AG09319 (cell line): Measurements from ENCODE around the gene OR52I1.
A peak's percentile ranks its signal among the peaks of the same experiment; 100 is the strongest.

Experiments
- DNase-seq: peaks from one replicate; pipeline ENCODE4 v3.0.0-alpha.2; 2010; ENCODE audit warnings: low read depth; ENCODE audit errors: extremely low read depth
- TF ChIP-seq, protein P1 (sequence below): IDR thresholded peaks from 2 replicates; pipeline ENCODE4 v1.5.1; 2011; ENCODE audit warnings: low read depth, mild to moderate bottlenecking, inconsistent platforms, low read length, moderate library complexity

OR52I1 gene

DNA sequence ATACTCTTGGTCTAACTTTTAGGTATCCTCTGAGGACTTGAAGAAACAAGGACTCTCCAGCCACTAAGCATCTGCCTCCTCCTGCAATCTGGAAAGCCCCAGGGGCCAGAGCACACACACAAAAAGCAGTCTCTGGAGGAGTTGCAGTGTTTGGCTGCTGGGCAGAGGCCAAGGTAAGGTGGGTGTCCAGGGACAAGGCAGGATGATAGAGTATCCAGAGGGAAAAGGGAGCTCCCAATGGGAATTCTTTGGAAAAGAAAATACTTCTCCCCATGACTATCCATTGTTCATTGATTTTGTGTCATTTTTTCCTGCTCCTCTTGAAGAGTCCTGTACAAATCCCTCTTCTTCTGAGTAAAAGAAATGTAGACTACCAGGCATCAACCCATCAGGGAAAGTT, 12.4 kb upstream of the OR52I1 start, which contains the start of gene OR52I2:
OR52I2 (plus strand) TSS at position 301 of the 400 bp plus-strand sequence.
- TF ChIP-seq, protein P1, sequence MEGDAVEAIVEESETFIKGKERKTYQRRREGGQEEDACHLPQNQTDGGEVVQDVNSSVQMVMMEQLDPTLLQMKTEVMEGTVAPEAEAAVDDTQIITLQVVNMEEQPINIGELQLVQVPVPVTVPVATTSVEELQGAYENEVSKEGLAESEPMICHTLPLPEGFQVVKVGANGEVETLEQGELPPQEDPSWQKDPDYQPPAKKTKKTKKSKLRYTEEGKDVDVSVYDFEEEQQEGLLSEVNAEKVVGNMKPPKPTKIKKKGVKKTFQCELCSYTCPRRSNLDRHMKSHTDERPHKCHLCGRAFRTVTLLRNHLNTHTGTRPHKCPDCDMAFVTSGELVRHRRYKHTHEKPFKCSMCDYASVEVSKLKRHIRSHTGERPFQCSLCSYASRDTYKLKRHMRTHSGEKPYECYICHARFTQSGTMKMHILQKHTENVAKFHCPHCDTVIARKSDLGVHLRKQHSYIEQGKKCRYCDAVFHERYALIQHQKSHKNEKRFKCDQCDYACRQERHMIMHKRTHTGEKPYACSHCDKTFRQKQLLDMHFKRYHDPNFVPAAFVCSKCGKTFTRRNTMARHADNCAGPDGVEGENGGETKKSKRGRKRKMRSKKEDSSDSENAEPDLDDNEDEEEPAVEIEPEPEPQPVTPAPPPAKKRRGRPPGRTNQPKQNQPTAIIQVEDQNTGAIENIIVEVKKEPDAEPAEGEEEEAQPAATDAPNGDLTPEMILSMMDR, result no peak
- DNase-seq, result no peak

DNA sequence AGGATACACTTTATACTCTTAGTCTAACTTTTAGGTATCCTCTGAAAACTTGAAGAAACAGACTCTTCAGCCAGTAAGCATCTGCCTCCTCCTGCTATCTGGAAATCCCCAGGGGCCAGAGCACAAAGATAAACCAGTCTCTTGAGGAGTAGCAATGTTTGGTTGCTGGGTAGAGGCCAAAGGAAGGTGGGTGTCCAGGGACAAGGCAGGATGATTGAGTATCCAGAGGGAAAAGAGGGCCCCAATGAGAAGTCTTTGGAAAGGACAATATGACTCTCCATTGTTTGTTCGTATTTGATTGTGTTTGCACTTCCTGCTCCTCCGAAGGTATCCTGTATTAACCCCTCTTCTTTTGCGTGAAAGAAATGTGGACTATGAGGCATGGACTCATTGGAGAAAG, 4.8 kb upstream of the OR52I1 start:
- TF ChIP-seq, protein P1, result no peak
- no peak for DNase-seq

DNA sequence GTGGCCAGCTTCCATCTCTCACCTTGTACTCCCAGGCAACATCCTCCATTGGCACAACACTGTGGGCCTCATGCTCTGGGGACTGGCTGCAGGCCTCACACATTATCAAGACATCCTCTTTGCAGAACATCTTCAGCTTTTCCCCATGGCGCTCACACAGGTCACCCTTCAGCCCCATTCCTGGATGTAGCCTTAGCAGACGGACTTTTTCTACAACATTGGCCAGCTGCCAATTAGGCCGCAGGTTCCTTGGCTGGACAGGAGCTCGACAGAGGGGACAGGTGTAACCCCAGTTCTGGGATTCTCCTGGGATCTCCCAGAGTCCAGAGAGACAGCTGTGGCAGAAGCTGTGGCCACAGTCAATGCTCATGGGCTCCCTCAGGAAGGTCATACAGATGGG, 11.2 kb downstream of the OR52I1 start:
- TF ChIP-seq, protein P1, result no peak
- DNase-seq, result no peak

DNA sequence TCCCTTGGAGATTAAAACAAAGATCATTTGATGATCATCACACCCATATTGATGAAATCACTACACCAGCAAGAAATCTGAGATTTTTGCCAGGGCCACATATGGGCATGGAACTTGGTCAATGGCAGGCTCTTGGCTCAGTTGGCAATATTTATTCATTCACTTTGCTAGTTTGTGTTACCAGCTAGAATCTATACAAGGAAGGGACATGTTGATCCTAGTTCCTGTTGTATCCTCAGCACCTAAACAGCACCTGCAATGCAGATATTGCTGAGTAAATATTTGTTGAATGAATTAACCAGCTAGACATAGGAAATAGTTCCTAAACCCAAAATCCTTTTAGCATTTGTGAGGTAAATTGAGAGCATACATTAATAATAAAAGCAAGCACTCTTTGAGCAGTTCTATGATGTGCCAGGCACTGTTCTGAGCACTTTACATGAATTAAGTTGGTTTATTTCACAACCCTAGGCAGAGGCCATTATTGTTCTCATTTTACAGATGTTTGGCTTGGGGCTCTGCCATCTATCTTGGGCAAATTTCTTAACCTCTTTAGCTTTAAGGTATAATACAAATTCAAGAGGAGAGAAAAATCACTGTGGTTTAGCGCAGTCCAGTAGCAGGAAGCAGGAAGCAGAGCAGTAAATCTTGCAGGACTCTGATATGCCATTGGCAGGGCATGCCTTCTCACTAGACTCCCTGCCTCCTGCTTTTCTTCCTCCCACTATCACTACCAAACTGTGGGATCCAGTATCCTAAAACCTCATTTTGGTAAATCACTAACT, 12.6 kb downstream of the OR52I1 start:
- peak; percentile 11 for DNase-seq
- TF ChIP-seq, protein P1, result no peak

DNA sequence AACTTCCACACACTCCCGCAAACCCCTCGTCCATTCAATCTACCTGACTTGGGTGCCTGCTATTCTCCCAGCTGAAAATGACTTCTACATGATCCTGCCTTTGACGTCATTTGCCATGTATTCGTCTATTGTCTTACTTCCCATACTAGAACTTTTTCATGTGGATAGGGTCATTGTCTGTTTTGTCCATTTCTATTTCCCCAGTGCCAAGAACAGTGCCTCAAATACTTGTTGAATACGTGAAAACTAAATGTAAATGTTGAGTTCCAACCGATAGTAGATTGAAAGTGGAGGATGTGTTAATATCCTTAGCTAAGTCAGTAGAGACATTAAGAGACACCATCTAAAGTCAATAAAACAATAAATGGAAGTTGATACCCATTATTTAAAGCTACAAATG, 13.3 kb downstream of the OR52I1 start:
- DNase-seq, result no peak
- TF ChIP-seq, protein P1, result no peak

DNA sequence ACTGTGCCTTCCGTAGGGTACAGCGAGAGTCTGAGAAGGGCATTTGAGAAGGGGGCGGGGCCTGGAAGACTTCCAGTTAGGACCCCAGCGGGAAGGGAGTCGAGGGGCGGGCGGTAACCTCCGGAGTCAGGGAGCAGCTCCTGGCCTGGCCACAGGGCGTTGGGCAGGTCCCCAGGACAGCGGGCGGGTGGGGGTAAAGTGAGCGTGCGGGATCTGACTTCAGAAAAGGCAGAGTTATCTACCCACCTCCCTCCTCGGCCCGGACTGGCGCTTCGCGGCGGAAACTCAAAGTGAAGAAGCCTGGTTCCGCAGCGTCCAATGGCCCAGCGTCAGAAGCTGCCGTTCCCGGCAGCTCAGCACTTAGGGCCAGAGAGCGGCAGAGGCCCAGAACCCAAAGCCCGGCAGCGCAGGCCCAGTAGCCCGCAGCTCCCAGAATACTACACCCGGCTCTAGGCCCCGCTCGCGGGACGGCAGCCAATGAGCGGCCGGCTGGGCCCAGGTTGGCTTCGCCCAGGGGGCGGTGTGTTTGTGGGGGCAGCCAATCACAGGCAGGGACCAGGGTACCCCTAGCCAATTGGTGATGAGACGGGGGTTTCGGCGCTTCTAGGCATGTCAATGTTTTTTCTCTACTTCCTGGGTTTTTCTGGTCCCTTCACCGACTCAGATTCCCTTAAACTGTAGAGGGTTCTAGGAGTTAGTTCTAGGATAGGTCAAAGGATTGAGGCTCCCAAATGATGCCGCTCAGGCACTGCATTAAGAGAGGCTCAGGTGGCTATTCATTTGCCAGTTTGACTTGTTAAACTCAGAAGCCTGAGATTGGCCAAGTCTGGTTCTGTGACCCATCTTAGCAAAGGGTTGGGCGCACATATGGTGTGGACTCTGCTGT, 14.2 kb downstream of the OR52I1 start, which contains the start of gene TRIM68:
TRIM68 (minus strand) TSS at position 451 of the 886 bp plus-strand sequence. CDS start 2,727 bp downstream, outside the sequence.
- TF ChIP-seq, protein P1, result no peak
- peak; percentile 88 for DNase-seq
